Neutrophil (primary cell): ENCODE measurements around the gene OR9A4.

Source experiments
- H3K27ac ChIP-seq: fragments of 200-600 bp; sonication (generic); 2 replicates; pipeline ENCODE4 v1.5.1; 2016; ENCODE audit warnings: mild to moderate bottlenecking, moderate library complexity
- H3K27me3 ChIP-seq: fragments of 200-600 bp; sonication (generic); 2 replicates; pipeline ENCODE4 v1.6.0; 2016; ENCODE audit warnings: mild to moderate bottlenecking
- H3K36me3 ChIP-seq: fragments of 200-600 bp; sonication (generic); 2 replicates; pipeline ENCODE4 v1.5.1; 2017
- H3K4me1 ChIP-seq, 2 experiments: fragments of 200-600 bp in 1 of 2; sonication (generic) in 1 of 2; 1 replicate in 1 of 2; 2 replicates in 1 of 2; pipeline versions ENCODE4 v1.5.1 to v1.6.1; 2013 to 2016; ENCODE audit warnings: low read depth in 1 of 2, low read length in 1 of 2, mild to moderate bottlenecking in 1 of 2, moderate library complexity in 1 of 2; ENCODE audit not compliant: control insufficient read depth in 1 of 2, insufficient read depth in 1 of 2
- H3K4me3 ChIP-seq, 2 experiments: fragments of 200-600 bp in 1 of 2; sonication (generic) in 1 of 2; 1 replicate in 1 of 2; 2 replicates in 1 of 2; pipeline ENCODE4 v1.5.1; 2013 to 2016; ENCODE audit warnings: low read depth in 1 of 2, low read length in 1 of 2, mild to moderate bottlenecking in 1 of 2, moderate library complexity in 1 of 2
- H3K9me3 ChIP-seq: fragments of 200-600 bp; sonication (generic); 2 replicates; pipeline ENCODE4 v1.5.1; 2016
- TF ChIP-seq, protein P1 (sequence below): fragments of 200-600 bp; sonication (generic); IDR thresholded peaks from 2 replicates; pipeline ENCODE4 v1.5.1; 2016; ENCODE audit warnings: antibody characterized with exemption

The OR9A4 gene

DNA sequence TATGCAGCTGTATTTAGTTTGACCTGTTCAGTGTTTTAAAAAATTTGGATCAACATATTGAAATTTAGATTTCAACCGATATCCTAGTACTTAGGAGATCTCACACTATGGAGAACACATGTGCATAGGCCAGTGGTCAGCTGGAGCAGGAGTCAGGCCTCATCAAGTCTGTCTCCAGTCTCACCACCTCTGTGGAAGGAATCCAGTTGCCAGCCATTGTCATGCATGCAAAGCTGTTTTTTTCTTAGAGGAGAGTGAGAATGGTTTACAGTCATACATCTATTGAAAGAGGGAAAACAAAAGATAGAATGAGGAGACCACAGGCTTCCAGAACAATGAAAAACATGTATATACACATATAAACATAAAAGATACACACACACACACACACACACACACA, 38.1 kb downstream of the OR9A4 start:
- TF ChIP-seq, protein P1, sequence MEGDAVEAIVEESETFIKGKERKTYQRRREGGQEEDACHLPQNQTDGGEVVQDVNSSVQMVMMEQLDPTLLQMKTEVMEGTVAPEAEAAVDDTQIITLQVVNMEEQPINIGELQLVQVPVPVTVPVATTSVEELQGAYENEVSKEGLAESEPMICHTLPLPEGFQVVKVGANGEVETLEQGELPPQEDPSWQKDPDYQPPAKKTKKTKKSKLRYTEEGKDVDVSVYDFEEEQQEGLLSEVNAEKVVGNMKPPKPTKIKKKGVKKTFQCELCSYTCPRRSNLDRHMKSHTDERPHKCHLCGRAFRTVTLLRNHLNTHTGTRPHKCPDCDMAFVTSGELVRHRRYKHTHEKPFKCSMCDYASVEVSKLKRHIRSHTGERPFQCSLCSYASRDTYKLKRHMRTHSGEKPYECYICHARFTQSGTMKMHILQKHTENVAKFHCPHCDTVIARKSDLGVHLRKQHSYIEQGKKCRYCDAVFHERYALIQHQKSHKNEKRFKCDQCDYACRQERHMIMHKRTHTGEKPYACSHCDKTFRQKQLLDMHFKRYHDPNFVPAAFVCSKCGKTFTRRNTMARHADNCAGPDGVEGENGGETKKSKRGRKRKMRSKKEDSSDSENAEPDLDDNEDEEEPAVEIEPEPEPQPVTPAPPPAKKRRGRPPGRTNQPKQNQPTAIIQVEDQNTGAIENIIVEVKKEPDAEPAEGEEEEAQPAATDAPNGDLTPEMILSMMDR = no peak
- Histone ChIP-seq H3K4me3 (no peak overlapping the region), H3K27ac (peak overlapping the region; percentile 53), H3K27me3 (no peaks in the 10 kb centered on the region), H3K4me1 (peaks cover 45 to 46% of the 10 kb centered on the region in 2 experiments), H3K9me3 (no peaks in the 10 kb centered on the region), H3K36me3 (no peaks in the 10 kb centered on the region)

DNA sequence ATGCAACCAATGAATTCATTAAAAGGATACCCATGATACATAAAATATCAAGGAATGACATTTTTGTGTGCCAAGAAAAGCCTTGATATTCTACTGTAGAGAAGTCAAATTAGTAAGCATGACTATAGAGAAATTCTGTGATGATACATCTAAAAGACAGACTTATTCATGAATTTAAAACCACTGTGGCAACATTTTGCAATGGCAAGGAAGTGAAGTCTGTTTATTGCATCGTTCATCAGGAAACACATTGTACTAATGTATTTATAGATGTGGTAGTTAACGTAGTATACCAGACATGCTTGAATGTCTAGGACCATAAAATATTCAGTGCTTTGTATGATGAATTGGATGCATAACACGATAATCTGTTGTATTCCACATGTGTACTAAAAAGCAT, 39.9 kb downstream of the OR9A4 start:
- Histone ChIP-seq H3K27ac (peak overlapping the region; percentile 61), H3K27me3 (no peaks in the 10 kb centered on the region), H3K4me3 (no peak overlapping the region), H3K9me3 (no peaks in the 10 kb centered on the region), H3K4me1 (peaks cover 47 to 49% of the 10 kb centered on the region in 2 experiments), H3K36me3 (no peaks in the 10 kb centered on the region)
- TF ChIP-seq, protein P1 = no peak

DNA sequence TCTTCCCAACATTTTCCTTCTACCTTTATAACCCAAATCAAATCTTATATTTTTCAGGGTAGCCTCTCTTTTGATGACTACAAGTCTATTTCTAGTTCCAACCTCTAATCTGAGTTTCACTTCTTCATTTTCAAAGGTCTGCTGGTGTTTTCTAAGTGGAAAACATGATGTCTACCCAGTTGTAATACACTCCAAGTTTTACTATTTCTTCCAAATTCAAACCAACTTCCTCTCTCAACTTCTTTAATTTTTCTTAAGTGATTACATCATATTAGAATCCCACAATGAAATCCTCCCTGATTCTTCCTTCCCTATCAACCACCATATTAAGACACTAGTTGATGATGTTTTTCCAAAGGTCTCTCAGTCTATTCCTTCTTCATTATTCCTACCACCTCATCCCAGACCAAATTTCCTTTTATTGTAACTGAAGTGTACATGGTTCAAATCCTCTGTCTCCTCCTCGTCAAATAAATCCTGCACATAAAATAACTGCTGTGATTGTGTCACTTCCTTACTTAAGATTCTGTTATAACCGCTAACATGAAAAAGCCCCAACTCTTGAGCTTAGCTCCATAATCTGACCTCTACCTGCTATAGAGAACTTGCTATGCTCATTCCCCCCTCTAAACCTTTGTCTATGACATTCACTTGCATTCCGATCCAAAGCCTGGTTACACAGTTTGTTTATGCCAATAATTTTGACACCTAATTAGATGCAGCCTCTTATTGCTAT, 44.7 kb downstream of the OR9A4 start:
- Histone ChIP-seq H3K9me3 (no peaks in the 10 kb centered on the region), H3K27ac (peak overlapping the region; percentile 78), H3K36me3 (no peaks in the 10 kb centered on the region), H3K4me1 (peaks cover 34 to 52% of the 10 kb centered on the region in 2 experiments), H3K27me3 (no peaks in the 10 kb centered on the region), H3K4me3 (peak overlapping the region in 1 of 2 experiments; percentile 36)
- TF ChIP-seq, protein P1 = no peak
